ENCODE results near the gene SDK1.

DNA sequence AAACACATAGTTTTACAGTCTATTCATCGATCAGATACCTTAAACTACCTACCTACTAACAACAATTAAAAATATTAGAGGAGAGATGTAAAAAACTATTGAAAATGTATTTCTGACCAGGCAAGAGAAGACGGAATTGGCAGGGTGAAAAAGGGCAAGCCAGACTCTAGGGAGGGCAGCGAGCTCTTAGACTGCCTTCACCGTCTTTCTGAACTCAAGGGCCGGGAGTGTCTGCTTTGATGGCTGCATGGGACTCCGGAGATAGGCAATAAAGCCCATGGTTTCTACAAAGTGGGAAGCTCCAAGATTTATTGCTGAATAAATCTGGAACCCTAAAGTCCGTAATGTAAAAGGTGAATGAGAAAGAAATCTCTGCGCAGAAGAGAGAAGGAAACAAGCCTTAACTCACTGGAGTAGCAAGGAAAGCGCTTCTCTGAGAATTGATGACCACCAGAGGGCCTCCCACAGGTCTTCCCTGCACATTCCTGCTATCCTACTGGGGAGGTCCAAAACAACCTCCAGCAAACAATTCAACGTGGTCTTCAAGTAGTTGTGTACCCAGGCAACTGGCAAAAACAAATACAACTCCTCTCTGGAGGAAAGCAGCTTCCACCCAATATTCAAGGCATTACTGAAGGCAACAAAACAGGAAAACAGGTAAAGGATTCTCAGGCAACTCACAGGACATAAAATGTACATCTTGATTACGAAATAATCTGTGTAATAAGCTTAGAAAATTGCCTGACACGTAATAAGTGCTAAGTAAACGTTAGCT lies 181.3 kb downstream of the SDK1 start:
- TF ChIP-seq, protein P1, sequence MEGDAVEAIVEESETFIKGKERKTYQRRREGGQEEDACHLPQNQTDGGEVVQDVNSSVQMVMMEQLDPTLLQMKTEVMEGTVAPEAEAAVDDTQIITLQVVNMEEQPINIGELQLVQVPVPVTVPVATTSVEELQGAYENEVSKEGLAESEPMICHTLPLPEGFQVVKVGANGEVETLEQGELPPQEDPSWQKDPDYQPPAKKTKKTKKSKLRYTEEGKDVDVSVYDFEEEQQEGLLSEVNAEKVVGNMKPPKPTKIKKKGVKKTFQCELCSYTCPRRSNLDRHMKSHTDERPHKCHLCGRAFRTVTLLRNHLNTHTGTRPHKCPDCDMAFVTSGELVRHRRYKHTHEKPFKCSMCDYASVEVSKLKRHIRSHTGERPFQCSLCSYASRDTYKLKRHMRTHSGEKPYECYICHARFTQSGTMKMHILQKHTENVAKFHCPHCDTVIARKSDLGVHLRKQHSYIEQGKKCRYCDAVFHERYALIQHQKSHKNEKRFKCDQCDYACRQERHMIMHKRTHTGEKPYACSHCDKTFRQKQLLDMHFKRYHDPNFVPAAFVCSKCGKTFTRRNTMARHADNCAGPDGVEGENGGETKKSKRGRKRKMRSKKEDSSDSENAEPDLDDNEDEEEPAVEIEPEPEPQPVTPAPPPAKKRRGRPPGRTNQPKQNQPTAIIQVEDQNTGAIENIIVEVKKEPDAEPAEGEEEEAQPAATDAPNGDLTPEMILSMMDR (IDR thresholded peaks at IDR 0.05): peak; percentile 10 to 52 (median 43)
- no peak for TF ChIP-seq POLR2A (IDR thresholded peaks at IDR 0.05)

Measured in body of pancreas (tissue), 4 donors.